Left kidney (tissue), 2 donors: ENCODE data around the gene EPHA6. TPM values are rescaled to one million over a fixed set of nuclear protein-coding genes. Genes with fewer than 3 reads are reported as not detected.
"Not testable (repeated sequence)": the region's sequence is repeated elsewhere in the genome, so short reads cannot be mapped to it uniquely, and the experiment has no call there.

Experiments
- DNase-seq: peaks from one replicate; pipeline ENCODE4 v3.0.0-alpha.2; 2013
- polyA plus RNA-seq: library from polyadenylated mRNA; unstranded; fragments of 120-200 nt; gene quantifications from one replicate; pipeline ENCODE4 v1.2.1, GENCODE V29; 2013; ENCODE audit not compliant: insufficient read length

EPHA6 gene
- polyA plus RNA-seq, 1 donor = 1.2 TPM

DNA sequence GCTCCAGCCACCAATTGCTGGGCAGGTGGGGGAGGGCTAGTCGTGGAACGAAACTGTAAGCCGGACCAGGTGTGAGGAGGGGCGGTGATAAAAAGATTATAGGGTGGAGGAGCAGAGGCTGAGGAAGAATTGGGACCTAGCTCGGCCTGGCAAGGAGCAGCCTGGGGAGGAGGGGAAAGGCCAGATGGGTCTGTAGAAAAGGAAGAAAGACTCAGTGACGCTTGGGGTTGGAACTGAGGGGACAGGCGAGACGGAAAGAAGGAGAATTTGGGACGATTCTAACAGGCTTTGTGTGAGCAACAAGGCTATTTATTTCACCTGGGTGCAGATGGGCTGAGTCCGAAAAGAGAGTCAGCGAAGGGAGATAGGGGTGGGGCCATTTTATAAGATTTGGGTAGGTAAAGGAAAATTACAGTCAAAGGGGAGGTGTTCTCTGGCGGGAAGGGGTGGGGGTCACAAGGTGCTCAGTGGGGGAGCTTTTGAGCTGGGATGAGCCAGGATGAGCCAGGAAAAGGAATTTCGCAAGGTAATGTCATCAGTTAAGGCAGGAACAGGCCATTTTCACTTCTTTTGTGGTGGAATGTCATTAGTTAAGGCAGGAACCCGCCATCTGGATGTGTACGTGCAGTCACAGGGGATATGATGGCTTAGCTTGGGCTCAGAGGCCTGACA, 462.6 kb downstream of the EPHA6 start:
- DNase-seq = not testable (repeated sequence)

DNA sequence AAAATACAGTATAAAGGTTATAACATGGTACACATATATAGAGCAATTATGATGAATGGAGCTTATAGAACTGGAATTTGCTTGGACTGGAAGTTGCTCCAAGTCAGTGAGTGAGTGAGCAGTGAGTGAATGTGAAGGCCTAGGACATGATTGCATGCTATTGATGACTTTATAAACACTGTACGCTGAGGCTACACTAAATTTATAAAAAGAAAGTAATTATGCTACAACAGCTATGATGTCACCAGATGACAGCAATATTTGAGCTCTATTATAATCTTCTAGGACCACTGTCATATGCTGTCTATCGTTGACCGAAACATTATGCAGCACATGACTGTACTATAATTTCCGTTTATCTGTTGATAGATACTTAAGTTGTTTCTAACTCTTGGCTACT, 463.3 kb downstream of the EPHA6 start:
- DNase-seq = no peak

DNA sequence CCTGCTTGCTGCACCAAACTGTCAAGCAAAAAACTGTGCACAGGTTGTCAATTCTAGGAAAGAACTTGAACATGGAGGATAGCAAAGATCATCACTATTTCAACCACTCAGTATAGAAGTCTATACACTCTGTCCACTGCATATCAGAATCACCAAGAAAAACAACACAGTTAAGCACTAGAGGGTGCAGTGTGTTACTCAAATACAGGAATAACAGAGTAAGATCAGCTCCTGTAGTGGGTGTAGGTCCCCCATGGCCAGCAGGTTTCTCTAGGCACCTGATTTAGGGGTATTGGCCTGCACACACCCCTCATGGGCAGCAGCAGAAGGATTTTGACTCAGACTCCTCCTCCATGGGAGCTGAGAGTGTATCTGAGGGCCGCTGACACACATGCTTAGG, 464.1 kb downstream of the EPHA6 start:
- DNase-seq = peak; percentile 5

DNA sequence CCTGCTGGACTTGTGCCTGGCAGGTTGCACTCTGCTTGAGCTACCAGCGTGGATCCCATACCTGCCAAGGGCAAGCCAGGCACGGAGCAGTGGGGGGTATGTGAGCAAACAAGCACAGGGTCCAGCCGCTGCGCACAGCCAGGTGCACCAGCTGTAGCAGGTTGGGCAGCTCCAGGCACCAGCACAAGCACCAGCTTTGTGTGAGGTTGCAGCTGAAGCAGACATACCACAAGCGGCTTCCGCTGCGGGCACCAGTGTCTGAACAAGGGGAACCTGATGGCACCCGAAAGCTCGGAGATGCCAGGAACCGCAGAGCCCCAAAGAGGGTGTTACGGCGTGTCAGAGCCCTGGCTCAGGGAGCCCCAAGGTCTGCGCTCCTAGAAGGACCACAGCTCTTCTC, 477.5 kb downstream of the EPHA6 start:
- no peak for DNase-seq

DNA sequence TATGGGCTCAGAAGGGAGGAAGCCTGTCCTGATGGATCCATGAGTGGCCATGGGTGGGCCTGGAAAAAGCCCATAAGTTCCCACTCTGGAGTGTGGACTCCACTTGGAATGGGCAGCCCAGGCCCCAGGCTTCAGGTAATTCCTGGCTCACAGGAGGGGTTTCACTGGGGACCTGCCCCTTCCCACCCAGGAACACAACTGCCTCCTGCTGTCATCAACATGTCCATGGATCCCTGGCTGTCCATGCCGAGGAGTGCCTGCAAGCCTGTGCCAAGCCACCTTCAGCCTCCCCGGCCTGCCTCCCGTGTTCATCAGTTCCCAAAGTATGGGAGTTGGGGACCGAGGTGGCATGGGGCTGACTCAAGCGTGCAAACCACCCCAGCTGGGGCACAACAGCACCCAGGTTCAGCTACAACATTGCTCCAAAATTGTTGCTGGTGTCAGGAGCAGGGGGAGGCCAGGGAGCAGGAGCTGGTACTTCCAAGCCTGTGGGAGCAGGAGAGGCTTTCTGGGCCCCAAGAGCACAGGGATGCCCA, 479.3 kb downstream of the EPHA6 start:
- no peak for DNase-seq

DNA sequence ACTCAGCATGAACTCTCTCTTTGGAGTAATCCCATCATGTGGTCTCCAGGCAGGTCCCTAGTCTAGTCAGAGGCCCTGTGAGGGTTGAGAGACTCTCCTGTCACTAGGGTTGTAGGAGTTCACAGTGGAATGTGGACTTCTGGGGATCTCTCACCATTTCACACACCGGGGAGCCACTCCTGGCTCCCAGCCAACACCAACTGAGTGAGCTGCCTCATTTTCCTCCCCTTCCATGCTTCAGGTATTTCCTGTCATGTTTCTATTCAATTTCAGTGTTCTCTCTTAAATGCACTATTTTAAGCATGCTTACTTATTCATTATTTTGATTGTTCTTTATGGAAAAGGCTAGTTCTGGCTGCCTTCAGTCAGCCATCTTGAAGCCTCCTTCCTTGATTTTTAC, 482.6 kb downstream of the EPHA6 start:
- no peak for DNase-seq

DNA sequence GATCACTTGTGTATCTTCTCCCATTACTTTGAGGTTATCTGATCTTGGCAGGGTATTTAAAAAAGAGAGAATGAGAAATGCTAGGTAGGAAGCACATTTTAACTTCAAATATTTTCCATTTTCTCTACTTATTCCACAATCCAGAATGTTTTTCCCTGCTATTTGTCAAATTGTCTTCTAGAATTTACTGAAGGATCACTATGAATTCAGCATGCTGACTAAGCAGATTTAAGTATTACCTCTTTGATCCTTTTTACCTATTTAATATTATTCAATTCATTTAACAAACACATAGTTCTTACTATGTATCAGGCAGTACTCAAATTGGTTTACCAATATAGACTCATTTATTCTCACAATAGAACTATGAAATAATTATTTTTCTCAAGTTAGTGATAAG, 486.7 kb downstream of the EPHA6 start:
- DNase-seq = no peak

DNA sequence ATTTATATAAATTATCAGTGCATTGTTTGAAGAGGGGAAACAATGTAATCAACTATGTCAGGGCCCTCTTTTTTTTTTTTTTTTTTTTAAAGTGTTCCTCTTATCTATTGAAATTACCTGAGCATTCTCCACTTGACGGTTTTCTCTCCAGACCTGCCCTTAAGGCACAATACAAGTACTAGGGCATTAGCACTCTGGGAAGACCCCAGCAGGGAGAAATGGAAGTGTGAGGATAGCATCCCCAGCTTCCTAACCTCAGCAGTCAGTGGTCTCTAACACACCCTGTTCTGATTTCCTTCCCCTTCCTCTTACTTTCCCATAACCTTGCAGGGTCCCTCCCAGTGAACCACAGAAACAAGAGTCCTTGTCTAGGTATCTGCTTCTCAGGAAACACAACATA, 491.8 kb downstream of the EPHA6 start:
- DNase-seq = no peak

DNA sequence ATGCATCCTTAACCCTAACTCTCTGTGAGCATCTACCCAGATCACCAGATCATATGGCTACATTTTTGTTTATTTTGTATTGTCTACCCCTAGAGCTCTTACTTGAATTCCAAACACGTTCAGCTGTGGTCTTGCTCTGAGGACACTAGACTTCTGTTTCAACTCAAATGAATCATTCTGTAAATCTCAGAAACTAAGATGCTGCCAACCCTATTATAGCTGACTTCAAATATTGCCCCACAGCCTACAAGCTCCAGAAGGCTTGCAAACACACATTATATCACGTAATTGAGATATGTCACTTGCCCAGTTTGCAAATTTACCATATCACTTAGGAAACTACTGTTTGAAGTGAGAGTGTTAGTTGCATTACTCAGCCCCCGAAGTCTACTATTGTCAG, 524.0 kb downstream of the EPHA6 start:
- no peak for DNase-seq

DNA sequence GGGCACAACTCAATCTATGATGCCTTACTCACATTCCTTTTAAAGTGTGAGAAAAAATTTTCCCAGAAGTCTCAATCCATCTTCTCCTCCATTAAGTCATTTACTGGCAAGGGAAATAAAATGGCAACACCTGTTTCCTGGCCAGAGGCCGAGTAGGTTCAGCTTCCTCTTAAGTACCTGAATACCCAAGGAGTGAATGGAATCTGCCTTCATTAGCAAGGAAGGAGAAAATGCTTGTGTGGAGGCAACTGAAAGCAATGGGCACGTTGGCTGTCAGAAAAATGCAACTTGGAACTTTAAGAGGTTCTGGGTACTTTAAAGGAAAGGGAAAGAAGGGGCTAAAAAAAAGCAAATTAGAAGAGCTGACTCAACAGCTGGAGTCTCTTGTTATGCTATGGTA, 526.5 kb downstream of the EPHA6 start:
- DNase-seq = no peak

DNA sequence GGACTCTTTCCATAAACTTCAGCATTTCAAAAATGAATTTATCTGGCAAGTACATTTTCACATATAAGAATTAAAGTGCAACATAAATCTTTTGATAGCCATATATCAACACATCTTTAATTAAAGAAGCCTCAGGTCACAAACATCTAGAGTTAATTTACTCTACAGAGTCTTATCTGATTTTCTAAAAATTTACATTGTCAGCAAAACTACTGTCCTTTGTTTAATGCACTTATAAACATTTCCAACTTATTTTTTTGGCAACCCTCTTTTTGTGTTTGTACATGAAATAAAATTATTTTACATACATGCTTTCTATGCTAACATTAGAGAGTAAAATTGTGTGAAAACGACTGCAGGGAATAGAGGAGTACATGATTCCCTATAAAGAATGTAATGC, 533.4 kb downstream of the EPHA6 start:
- no peak for DNase-seq

DNA sequence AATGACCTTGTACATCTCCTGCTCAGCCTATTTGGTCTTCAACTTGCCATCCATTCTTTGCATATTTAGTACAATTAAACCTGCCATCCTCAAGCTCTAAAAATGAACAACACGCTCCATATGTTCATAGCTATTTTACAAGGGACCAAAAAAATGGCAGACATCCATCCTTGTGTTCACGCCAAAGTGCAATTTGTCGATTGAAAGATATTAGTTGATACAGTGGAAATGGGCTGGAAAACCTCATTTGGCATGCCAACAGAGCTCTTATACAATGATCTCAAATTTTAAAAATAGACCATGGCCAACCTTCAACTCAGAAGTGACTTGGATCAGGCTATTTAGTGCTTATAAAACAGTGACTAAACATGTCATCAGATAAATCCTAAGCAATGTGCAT, 536.6 kb downstream of the EPHA6 start:
- DNase-seq = no peak

DNA sequence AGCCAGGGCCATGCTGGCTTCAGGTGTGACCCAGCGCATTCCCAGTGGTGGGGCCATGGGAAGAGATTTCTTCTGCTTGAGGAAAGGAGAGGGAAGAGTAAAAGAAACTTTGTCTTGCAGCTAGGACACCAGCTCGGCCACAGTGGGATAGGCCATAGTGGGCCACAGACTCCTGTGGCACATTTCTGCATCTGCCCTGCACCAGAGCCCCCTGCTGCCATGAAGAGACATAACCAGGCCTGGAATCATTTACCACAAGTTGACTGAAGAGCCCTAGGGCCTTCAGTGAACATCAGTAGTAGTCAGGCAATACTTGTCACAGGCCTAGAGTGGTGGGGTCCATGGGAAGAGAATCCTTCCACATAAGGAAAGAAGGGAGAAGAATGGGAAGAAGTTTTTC, 538.8 kb downstream of the EPHA6 start:
- DNase-seq = no peak

DNA sequence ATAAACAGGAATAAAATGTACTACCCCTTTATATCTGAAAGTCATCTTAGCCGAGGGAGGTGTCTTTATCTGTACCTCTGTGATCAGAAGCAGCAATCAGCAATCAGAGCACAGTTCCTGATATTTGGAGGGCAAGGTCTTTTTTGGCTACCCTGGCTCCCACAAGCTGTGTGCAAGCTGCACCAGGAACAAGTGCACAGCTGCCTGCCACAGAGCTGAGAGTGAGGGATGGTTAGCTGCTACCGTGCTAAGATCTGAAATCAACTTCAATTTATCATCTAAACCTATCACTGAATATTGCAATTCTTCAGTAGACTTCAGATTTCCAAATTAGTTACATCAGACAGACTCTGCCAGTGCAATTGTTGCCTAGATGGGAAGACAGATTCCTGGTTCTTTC, 545.6 kb downstream of the EPHA6 start:
- DNase-seq = no peak

DNA sequence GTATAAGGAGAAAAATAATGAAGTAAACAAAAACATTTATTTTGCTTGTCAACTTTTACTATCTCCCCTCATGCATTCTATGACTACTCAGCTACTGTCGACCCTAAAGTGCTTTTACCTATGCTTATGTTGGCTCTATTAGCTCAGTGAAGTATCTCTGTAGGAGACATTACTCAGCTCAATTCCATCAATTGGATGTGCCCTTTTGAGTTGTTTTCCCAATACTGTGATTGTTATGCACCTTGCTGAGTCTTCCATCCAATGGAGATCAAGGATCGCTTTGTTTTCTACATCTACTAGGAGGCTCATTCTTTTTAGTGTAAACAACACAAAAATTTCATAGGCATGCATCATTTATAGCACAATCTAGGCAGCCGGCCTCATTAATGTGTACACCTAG, 546.4 kb downstream of the EPHA6 start:
- no peak for DNase-seq

DNA sequence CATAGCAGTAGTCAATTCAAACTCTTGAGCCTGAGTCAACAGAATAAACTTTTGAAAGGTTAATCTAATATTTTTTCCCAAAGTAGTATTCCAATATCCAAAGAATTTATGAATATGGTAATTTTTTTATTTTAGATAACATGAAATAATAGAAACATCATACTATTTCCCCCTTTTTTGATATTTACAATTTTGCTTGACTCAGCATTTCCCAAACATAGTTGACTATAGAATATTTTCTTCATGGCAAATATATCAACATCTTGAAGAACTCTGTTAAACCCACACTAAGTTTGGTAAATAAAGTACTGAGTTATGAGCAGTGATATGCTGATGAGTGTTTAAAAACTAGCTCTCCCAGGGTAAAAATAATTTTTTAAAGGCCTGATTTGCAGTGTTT, 570.2 kb downstream of the EPHA6 start:
- DNase-seq = no peak

DNA sequence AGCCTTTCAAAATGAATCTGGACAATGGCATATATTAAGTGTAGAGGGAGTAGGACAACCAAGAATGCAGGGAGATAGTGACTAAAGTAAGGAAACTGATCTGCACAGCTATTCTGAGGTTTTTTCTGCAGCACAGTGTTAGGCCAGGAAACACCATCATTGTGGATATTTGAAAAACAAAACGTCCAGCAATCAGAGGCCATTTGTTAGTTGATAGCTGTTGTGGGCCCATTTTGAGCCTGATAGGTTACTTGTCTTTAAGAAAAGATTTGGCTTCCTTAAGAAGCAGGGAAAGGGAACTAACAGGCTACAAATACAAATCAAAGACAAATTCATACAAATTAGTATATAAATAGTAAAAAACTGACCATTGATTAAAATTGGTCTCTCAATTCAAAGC, 574.4 kb downstream of the EPHA6 start:
- no peak for DNase-seq

DNA sequence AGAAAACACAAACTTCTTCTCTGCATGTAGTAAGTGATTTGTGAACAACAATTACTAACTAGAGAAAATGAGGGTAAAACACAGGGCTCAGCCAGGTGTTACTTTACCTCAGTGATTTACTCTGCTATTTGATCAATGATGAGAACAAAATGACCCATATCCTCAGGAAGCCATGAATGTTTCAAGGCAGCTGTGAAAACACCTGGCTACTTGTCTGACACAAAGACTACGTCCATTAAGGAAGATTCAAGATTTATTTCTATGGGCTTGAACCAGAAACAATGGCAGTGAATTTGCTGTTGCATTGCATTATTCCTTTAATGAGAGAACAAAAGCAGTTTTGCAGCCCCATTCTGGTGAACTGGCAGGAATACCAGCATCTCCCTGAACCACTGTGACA, 575.5 kb downstream of the EPHA6 start:
- DNase-seq = no peak

DNA sequence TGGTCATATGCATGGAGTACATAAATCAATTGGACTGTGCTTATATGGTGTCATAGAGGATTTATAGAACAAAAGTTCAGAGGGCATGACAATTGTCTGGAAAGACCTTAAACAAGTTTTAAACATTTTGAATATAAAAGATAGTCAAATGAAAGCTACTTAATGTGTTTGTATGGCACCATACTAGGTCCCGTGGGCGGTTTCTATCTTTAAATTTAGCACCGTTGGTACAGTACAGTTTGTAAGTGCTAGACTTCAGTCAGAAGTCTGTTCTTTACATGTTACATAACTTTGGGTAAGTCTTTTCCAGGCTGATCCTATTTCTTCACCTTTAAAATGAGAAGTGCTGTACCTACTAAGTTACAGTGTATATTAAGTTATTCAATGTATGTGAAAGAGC, 576.8 kb downstream of the EPHA6 start:
- no peak for DNase-seq

DNA sequence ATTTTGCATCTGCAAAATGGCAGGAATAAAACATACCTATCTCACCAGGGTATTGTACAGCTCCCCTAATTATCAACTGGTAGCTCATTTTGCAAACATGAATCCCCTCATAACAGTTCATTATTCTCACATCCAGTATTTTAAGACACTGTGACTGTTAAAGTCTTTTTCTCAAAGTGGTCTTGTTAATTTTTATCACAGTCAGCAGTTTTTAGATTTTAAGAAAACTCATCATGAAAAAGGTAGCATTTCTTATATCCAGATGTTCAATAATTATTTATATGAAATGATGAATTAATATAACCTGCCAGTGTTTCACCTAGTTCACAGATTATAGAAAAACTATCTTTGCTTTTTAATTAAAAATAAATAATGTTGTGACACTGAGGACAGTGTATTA, 595.2 kb downstream of the EPHA6 start:
- DNase-seq = no peak

DNA sequence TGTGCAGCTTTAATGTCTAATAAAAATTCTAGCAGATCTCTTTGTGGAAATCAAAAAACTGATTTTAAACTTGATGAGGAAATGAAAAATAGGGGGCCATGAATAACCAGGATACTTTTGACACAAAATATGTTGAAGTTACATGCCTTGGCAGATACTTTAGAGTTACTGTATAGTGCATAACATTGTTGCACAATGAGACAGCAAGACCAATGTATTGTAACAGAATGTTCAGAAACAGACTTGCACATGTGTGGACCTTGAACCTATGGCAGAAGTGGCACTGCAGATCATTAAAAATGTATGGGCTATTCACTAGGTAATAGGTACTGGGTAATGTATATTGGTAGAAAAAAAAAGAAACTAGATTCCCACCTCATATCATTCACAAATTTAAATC, 607.2 kb downstream of the EPHA6 start:
- DNase-seq = no peak

DNA sequence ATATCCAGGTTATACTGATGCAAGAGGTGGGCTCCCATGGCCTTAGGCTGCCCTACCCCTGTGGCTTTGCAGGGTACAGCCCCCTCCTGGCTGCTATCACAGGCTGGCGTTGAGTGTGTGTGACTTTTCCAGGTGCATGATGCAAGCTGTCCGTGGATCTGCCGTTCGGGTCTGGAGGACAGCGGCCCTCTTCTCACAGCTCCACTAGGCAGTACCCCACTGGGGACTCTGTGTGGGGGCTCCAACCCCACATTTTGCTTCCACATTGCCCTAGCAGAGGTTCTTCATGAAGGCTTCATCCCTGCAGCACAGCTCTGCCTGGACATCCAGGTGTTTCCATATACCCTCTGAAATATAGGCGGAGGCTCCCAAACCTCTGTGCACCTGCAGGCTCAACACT, 610.6 kb downstream of the EPHA6 start:
- no peak for DNase-seq

DNA sequence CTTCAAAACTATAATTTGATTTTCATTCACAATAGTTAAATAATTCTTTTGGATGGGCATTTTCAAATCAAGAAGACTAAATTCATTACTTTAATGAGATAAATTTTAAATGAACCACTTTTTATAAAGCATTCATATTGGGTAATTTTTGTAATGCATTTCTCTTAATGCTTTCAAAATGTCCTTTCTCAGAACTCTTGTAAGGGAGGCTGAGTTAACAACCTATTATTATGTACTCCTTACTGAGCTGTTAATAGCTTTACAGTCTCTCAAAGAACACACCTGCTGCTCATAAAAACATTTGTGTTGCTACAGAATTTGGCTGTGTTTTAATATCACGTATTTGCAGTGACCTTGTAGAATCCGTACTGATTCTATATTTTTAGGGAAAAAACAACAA, 616.2 kb downstream of the EPHA6 start:
- no peak for DNase-seq

DNA sequence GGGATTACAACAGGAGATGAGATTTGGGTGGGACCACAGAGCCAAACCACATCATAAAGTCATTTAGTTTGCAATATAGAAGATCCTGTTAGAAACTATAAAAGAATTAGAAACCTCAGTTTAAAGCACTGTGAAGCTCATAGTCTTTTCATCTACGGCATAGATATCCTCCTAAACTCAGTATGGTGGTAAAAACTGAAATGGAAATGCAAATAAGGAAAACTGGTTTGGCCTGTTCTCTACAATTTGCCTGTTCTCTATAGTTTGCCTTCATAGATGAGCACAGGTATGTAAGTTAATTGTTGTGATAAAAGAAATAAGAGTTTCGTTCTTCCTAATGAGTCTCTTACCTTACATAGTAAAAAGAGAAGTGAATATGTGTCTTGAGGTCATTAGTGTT, 618.5 kb downstream of the EPHA6 start:
- DNase-seq = no peak

DNA sequence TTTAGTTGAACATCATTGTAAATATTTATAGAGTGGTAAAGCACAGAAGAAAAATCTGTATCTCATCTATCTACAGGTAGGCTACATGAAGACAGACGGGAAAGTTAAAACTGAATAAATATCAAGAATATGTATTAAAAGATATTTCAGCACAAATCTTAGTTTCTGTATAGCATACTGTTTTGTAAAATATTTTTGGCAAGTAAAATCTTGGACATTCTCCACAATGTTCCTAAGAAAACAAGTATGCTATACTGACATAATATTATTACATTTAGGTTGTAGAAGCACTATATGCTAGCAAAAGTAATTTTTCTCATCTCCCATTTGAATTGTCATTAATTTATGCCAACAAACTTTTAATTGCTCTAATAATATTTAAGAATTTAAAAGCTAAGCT, 623.7 kb downstream of the EPHA6 start:
- DNase-seq = no peak
